ENCODE data around the gene CNP. TPM values are rescaled to one million over a fixed set of nuclear protein-coding genes. Genes with fewer than 3 reads are reported as not detected.

Gene CNP
- total and polyA plus RNA-seq, 10 of the 15 experiments (the other 5 are each of a cell fraction or from before 2014, with no cell fraction given): 1.8 to 60.7 (median 31.4) TPM

DNA sequence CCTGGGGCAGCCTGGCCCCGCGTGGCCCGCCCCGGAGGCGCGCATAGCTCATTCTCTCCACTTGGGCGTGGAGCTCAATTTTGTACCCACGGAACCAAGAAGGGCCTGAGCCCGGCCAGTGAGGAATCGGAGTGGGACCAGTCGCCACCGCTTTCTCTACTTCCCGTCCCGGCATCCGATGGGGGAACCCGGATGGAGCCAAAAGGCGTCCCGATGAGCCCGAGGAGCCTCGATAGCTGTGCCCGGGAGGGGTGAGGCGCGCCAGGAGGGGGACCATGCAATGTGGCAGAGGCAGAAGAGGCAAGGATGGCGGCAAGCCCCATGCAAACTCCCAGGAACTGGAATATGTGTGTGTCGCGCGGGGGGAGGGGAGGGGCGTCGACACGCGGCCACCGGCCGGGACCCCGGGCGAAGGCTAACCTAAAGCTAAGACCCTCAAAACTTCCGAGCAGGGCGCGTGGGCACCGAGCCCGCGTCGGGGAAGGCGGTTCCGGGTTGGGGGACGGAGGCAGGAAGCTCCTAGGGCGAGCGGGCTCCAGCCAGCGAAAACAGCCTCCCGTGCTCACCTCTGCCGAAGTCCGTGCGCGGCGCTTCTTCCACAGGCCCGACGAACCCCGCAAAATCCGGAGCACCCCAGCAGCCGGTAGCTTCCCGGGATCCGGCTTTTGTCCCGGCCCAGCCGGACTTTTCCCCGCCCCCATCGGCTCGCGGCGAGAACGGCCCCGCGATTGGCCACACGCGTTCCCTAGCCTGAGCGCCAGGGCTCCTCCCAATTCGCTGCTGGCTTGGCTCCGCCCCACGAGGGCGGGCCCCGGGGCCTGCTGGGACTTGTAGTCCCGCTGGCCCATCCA is 48.1 kb upstream of the CNP start, which contains the start of gene ACLY (continued):
- TF ChIP-seq BCL11A (IDR thresholded peaks at IDR 0.05; ENCODE audit: low read depth, low read length) (no peak), YY1 (IDR thresholded peaks at IDR 0.05; ENCODE audit: low read depth, low read length) (peak; percentile 75; the same call in 1 of the 2 replicates), NFYB (IDR thresholded peaks at IDR 0.05; ENCODE audit: insufficient read depth, low read depth, low read length) (peak; percentile 74; the same call in 1 of the 2 replicates), ELK1 (IDR thresholded peaks at IDR 0.05; ENCODE audit: low read depth, low read length) (0 out of 2 replicates have a peak, but pooled peaks have one; percentile 47), TAF1 (IDR thresholded peaks at IDR 0.05; ENCODE audit: borderline replicate concordance, low read depth, low read length) (peak; percentile 72; the same call in 1 of the 2 replicates), ZNF207 (IDR thresholded peaks at IDR 0.05; ENCODE audit: borderline replicate concordance) (peak; percentile 71; the same call in 1 of the 2 replicates), ASH2L (IDR thresholded peaks at IDR 0.05; ENCODE audit: borderline replicate concordance, low read depth) (0 out of 2 replicates have a peak, but pooled peaks have one; percentile 35), GATAD2B (conservative IDR thresholded peaks at IDR 0.05; ENCODE audit: low read depth) (peak; percentile 85), HDGF (IDR thresholded peaks at IDR 0.05) (no peak), CREB1 (IDR thresholded peaks at IDR 0.05; ENCODE audit: low read depth) (peak; percentile 83), BACH1 (IDR thresholded peaks at IDR 0.05; ENCODE audit: borderline replicate concordance) (peak; percentile 16; the same call in 1 of the 2 replicates), RUNX3 (IDR thresholded peaks at IDR 0.05; ENCODE audit: low read length) (no peak), NBN (IDR thresholded peaks at IDR 0.05) (0 out of 2 replicates have a peak, but pooled peaks have one; percentile 51), NR2F1 (conservative IDR thresholded peaks at IDR 0.05) (0 out of 2 replicates have a peak, but pooled peaks have one; percentile 13), MXI1 (IDR thresholded peaks at IDR 0.05; ENCODE audit: low read depth, low read length) (peak; percentile 13; the same call in 1 of the 2 replicates), SMAD5 (IDR thresholded peaks at IDR 0.05; ENCODE audit: low read depth) (peak; percentile 50; the same call in 1 of the 2 replicates), NRF1 (conservative IDR thresholded peaks at IDR 0.05; ENCODE audit: low read depth, low read length) (no peak), RELB (IDR thresholded peaks at IDR 0.05; ENCODE audit: low read depth) (peak; percentile 45; the same call in 1 of the 2 replicates)
- TF ChIP-seq, protein P1, sequence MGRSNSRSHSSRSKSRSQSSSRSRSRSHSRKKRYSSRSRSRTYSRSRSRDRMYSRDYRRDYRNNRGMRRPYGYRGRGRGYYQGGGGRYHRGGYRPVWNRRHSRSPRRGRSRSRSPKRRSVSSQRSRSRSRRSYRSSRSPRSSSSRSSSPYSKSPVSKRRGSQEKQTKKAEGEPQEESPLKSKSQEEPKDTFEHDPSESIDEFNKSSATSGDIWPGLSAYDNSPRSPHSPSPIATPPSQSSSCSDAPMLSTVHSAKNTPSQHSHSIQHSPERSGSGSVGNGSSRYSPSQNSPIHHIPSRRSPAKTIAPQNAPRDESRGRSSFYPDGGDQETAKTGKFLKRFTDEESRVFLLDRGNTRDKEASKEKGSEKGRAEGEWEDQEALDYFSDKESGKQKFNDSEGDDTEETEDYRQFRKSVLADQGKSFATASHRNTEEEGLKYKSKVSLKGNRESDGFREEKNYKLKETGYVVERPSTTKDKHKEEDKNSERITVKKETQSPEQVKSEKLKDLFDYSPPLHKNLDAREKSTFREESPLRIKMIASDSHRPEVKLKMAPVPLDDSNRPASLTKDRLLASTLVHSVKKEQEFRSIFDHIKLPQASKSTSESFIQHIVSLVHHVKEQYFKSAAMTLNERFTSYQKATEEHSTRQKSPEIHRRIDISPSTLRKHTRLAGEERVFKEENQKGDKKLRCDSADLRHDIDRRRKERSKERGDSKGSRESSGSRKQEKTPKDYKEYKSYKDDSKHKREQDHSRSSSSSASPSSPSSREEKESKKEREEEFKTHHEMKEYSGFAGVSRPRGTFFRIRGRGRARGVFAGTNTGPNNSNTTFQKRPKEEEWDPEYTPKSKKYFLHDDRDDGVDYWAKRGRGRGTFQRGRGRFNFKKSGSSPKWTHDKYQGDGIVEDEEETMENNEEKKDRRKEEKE (IDR thresholded peaks at IDR 0.05): no peak
- TF ChIP-seq, protein P2, sequence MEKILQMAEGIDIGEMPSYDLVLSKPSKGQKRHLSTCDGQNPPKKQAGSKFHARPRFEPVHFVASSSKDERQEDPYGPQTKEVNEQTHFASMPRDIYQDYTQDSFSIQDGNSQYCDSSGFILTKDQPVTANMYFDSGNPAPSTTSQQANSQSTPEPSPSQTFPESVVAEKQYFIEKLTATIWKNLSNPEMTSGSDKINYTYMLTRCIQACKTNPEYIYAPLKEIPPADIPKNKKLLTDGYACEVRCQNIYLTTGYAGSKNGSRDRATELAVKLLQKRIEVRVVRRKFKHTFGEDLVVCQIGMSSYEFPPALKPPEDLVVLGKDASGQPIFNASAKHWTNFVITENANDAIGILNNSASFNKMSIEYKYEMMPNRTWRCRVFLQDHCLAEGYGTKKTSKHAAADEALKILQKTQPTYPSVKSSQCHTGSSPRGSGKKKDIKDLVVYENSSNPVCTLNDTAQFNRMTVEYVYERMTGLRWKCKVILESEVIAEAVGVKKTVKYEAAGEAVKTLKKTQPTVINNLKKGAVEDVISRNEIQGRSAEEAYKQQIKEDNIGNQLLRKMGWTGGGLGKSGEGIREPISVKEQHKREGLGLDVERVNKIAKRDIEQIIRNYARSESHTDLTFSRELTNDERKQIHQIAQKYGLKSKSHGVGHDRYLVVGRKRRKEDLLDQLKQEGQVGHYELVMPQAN (conservative IDR thresholded peaks at IDR 0.05): peak; percentile 87
- TF ChIP-seq, protein P3, sequence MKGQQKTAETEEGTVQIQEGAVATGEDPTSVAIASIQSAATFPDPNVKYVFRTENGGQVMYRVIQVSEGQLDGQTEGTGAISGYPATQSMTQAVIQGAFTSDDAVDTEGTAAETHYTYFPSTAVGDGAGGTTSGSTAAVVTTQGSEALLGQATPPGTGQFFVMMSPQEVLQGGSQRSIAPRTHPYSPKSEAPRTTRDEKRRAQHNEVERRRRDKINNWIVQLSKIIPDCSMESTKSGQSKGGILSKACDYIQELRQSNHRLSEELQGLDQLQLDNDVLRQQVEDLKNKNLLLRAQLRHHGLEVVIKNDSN (IDR thresholded peaks at IDR 0.05; ENCODE audit: borderline replicate concordance, extremely low read length, insufficient read depth, low read depth, low read length): peak; percentile 46
